Measurements from ENCODE around the gene SCN8A. TPM values are rescaled to one million over a fixed set of nuclear protein-coding genes. Genes with fewer than 3 reads are reported as not detected.
"Not testable (repeated sequence)": the region's sequence is repeated elsewhere in the genome, so short reads cannot be mapped to it uniquely, and the experiment has no call there.

SCN8A gene
- total and polyA plus RNA-seq, 2 donors: 0.21 to 0.57 TPM

GRCh38 chr12:51607197-51607596 lies 16.2 kb downstream of the SCN8A start:
- not testable (repeated sequence) for H3K27ac ChIP-seq (ENCODE audit: low read depth in 1 of 2, low read length in 1 of 2); H3K27me3 ChIP-seq (ENCODE audit: control insufficient read depth in 2 of 2, insufficient read depth in 1 of 2, low read length in 1 of 2); H3K36me3 ChIP-seq (ENCODE audit: control insufficient read depth in 2 of 2, insufficient read depth in 2 of 2, low read length in 1 of 2); DNase-seq (ENCODE audit: low read depth in 6 of 9, low spot score in 9 of 9); H3K9me3 ChIP-seq (ENCODE audit: control insufficient read depth in 2 of 2, insufficient read depth in 1 of 2, low read length in 1 of 2); H3K4me1 ChIP-seq (ENCODE audit: control insufficient read depth in 2 of 2, insufficient read depth in 2 of 2, low read length in 2 of 2); H3K4me3 ChIP-seq (ENCODE audit: low read length in 2 of 2)
- WGBS: 75% methylated on average over 2 of the region's 2 CpGs

GRCh38 chr12:51620448-51620847 lies 29.4 kb downstream of the SCN8A start:
- 97% methylated on average over 4 of the region's 4 CpGs for WGBS
- no peaks in the 10 kb centered on the region for H3K36me3 ChIP-seq (ENCODE audit: control insufficient read depth in 2 of 2, insufficient read depth in 2 of 2, low read length in 1 of 2)
- no peak overlapping the region for H3K4me3 ChIP-seq (ENCODE audit: low read length in 2 of 2)
- no peaks in the 10 kb centered on the region for H3K27me3 ChIP-seq (ENCODE audit: control insufficient read depth in 2 of 2, insufficient read depth in 1 of 2, low read length in 1 of 2)
- no peak for DNase-seq (ENCODE audit: low read depth in 6 of 9, low spot score in 9 of 9)
- no peak overlapping the region for H3K27ac ChIP-seq (ENCODE audit: low read depth in 1 of 2, low read length in 1 of 2)
- no peaks in the 10 kb centered on the region for H3K9me3 ChIP-seq (ENCODE audit: control insufficient read depth in 2 of 2, insufficient read depth in 1 of 2, low read length in 1 of 2)
- no peaks in the 10 kb centered on the region for H3K4me1 ChIP-seq (ENCODE audit: control insufficient read depth in 2 of 2, insufficient read depth in 2 of 2, low read length in 2 of 2)

- H3K27ac ChIP-seq (ENCODE audit: low read depth in 1 of 2, low read length in 1 of 2): no peak overlapping the region
- H3K9me3 ChIP-seq (ENCODE audit: control insufficient read depth in 2 of 2, insufficient read depth in 1 of 2, low read length in 1 of 2): no peaks in the 10 kb centered on the region
- 92% methylated on average over 7 of the region's 7 CpGs for WGBS
- H3K27me3 ChIP-seq (ENCODE audit: control insufficient read depth in 2 of 2, insufficient read depth in 1 of 2, low read length in 1 of 2): no peaks in the 10 kb centered on the region
- no peaks in the 10 kb centered on the region for H3K4me1 ChIP-seq (ENCODE audit: control insufficient read depth in 2 of 2, insufficient read depth in 2 of 2, low read length in 2 of 2)
- no peak overlapping the region for H3K4me3 ChIP-seq (ENCODE audit: low read length in 2 of 2)
- no peak for DNase-seq (ENCODE audit: low read depth in 6 of 9, low spot score in 9 of 9)
- no peaks in the 10 kb centered on the region for H3K36me3 ChIP-seq (ENCODE audit: control insufficient read depth in 2 of 2, insufficient read depth in 2 of 2, low read length in 1 of 2)
These were observed 30.3 kb downstream of the SCN8A start for GRCh38 chr12:51621156-51621922.

GRCh38 chr12:51622564-51622963 lies 31.5 kb downstream of the SCN8A start:
- Histone ChIP-seq H3K36me3 (ENCODE audit: control insufficient read depth in 2 of 2, insufficient read depth in 2 of 2, low read length in 1 of 2) (no peaks in the 10 kb centered on the region), H3K9me3 (ENCODE audit: control insufficient read depth in 2 of 2, insufficient read depth in 1 of 2, low read length in 1 of 2) (no peaks in the 10 kb centered on the region), H3K27ac (ENCODE audit: low read depth in 1 of 2, low read length in 1 of 2) (no peak overlapping the region), H3K4me1 (ENCODE audit: control insufficient read depth in 2 of 2, insufficient read depth in 2 of 2, low read length in 2 of 2) (no peaks in the 10 kb centered on the region), H3K4me3 (ENCODE audit: low read length in 2 of 2) (no peak overlapping the region), H3K27me3 (ENCODE audit: control insufficient read depth in 2 of 2, insufficient read depth in 1 of 2, low read length in 1 of 2) (no peaks in the 10 kb centered on the region)
- WGBS: 100% methylated on average over 1 of the region's 1 CpG
- DNase-seq (ENCODE audit: low read depth in 6 of 9, low spot score in 9 of 9): no peak

GRCh38 chr12:51625370-51625769 lies 34.3 kb downstream of the SCN8A start:
- Histone ChIP-seq H3K27ac (ENCODE audit: low read depth in 1 of 2, low read length in 1 of 2) (no peak overlapping the region), H3K9me3 (ENCODE audit: control insufficient read depth in 2 of 2, insufficient read depth in 1 of 2, low read length in 1 of 2) (no peaks in the 10 kb centered on the region), H3K27me3 (ENCODE audit: control insufficient read depth in 2 of 2, insufficient read depth in 1 of 2, low read length in 1 of 2) (no peaks in the 10 kb centered on the region), H3K4me1 (ENCODE audit: control insufficient read depth in 2 of 2, insufficient read depth in 2 of 2, low read length in 2 of 2) (no peaks in the 10 kb centered on the region), H3K4me3 (ENCODE audit: low read length in 2 of 2) (no peak overlapping the region), H3K36me3 (ENCODE audit: control insufficient read depth in 2 of 2, insufficient read depth in 2 of 2, low read length in 1 of 2) (no peaks in the 10 kb centered on the region)
- whole genome bisulfite sequencing: 83% methylated on average over 4 of the region's 4 CpGs
- no peak for DNase-seq (ENCODE audit: low read depth in 6 of 9, low spot score in 9 of 9)

GRCh38 chr12:51626115-51626514 lies 35.1 kb downstream of the SCN8A start:
- DNase-seq (ENCODE audit: low read depth in 6 of 9, low spot score in 9 of 9): no peak
- 98% methylated on average over 3 of the region's 3 CpGs for WGBS
- H3K27me3 ChIP-seq (ENCODE audit: control insufficient read depth in 2 of 2, insufficient read depth in 1 of 2, low read length in 1 of 2): no peaks in the 10 kb centered on the region

GRCh38 chr12:51626629-51627028 lies 35.6 kb downstream of the SCN8A start:
- Histone ChIP-seq H3K27ac (ENCODE audit: low read depth in 1 of 2, low read length in 1 of 2) (no peak overlapping the region), H3K4me3 (ENCODE audit: low read length in 2 of 2) (no peak overlapping the region), H3K27me3 (ENCODE audit: control insufficient read depth in 2 of 2, insufficient read depth in 1 of 2, low read length in 1 of 2) (no peaks in the 10 kb centered on the region), H3K36me3 (ENCODE audit: control insufficient read depth in 2 of 2, insufficient read depth in 2 of 2, low read length in 1 of 2) (no peaks in the 10 kb centered on the region), H3K4me1 (ENCODE audit: control insufficient read depth in 2 of 2, insufficient read depth in 2 of 2, low read length in 2 of 2) (no peaks in the 10 kb centered on the region), H3K9me3 (ENCODE audit: control insufficient read depth in 2 of 2, insufficient read depth in 1 of 2, low read length in 1 of 2) (no peaks in the 10 kb centered on the region)
- no peak for DNase-seq (ENCODE audit: low read depth in 6 of 9, low spot score in 9 of 9)

More at GRCh38 chr12:51626115-51626514, 35.1 kb downstream of the SCN8A start:
- no peak overlapping the region for H3K4me3 ChIP-seq (ENCODE audit: low read length in 2 of 2)
- H3K27ac ChIP-seq (ENCODE audit: low read depth in 1 of 2, low read length in 1 of 2): no peak overlapping the region
- H3K4me1 ChIP-seq (ENCODE audit: control insufficient read depth in 2 of 2, insufficient read depth in 2 of 2, low read length in 2 of 2): no peaks in the 10 kb centered on the region
- H3K9me3 ChIP-seq (ENCODE audit: control insufficient read depth in 2 of 2, insufficient read depth in 1 of 2, low read length in 1 of 2): no peaks in the 10 kb centered on the region
- no peaks in the 10 kb centered on the region for H3K36me3 ChIP-seq (ENCODE audit: control insufficient read depth in 2 of 2, insufficient read depth in 2 of 2, low read length in 1 of 2)

GRCh38 chr12:51630256-51630880 lies 39.3 kb downstream of the SCN8A start:
- Histone ChIP-seq H3K36me3 (ENCODE audit: control insufficient read depth in 2 of 2, insufficient read depth in 2 of 2, low read length in 1 of 2) (no peaks in the 10 kb centered on the region), H3K4me1 (ENCODE audit: control insufficient read depth in 2 of 2, insufficient read depth in 2 of 2, low read length in 2 of 2) (no peaks in the 10 kb centered on the region), H3K27me3 (ENCODE audit: control insufficient read depth in 2 of 2, insufficient read depth in 1 of 2, low read length in 1 of 2) (no peaks in the 10 kb centered on the region), H3K9me3 (ENCODE audit: control insufficient read depth in 2 of 2, insufficient read depth in 1 of 2, low read length in 1 of 2) (no peaks in the 10 kb centered on the region), H3K4me3 (ENCODE audit: low read length in 2 of 2) (no peak overlapping the region), H3K27ac (ENCODE audit: low read depth in 1 of 2, low read length in 1 of 2) (no peak overlapping the region)
- 98% methylated on average over 7 of the region's 7 CpGs for WGBS
- DNase-seq (ENCODE audit: low read depth in 6 of 9, low spot score in 9 of 9): no peak

- DNase-seq (ENCODE audit: low read depth in 6 of 9, low spot score in 9 of 9): no peak
These were observed 40.0 kb downstream of the SCN8A start for GRCh38 chr12:51630986-51631385.

More at GRCh38 chr12:51630986-51631385, 40.0 kb downstream of the SCN8A start:
- Histone ChIP-seq H3K4me1 (ENCODE audit: control insufficient read depth in 2 of 2, insufficient read depth in 2 of 2, low read length in 2 of 2) (no peaks in the 10 kb centered on the region), H3K9me3 (ENCODE audit: control insufficient read depth in 2 of 2, insufficient read depth in 1 of 2, low read length in 1 of 2) (no peaks in the 10 kb centered on the region), H3K27ac (ENCODE audit: low read depth in 1 of 2, low read length in 1 of 2) (no peak overlapping the region), H3K27me3 (ENCODE audit: control insufficient read depth in 2 of 2, insufficient read depth in 1 of 2, low read length in 1 of 2) (no peaks in the 10 kb centered on the region), H3K36me3 (ENCODE audit: control insufficient read depth in 2 of 2, insufficient read depth in 2 of 2, low read length in 1 of 2) (no peaks in the 10 kb centered on the region), H3K4me3 (ENCODE audit: low read length in 2 of 2) (no peak overlapping the region)
- WGBS: 98% methylated on average over 3 of the region's 3 CpGs
